Neutrophil (primary cell): ENCODE data around the gene FGD2.

Experiments
- H3K27ac ChIP-seq: fragments of 200-600 bp; sonication (generic); 2 replicates; pipeline ENCODE4 v1.5.1; 2016; ENCODE audit warnings: mild to moderate bottlenecking, moderate library complexity
- H3K27me3 ChIP-seq: fragments of 200-600 bp; sonication (generic); 2 replicates; pipeline ENCODE4 v1.6.0; 2016; ENCODE audit warnings: mild to moderate bottlenecking
- H3K36me3 ChIP-seq: fragments of 200-600 bp; sonication (generic); 2 replicates; pipeline ENCODE4 v1.5.1; 2017
- H3K4me1 ChIP-seq, 2 experiments: fragments of 200-600 bp in 1 of 2; sonication (generic) in 1 of 2; 1 replicate in 1 of 2; 2 replicates in 1 of 2; pipeline versions ENCODE4 v1.5.1 to v1.6.1; 2013 to 2016; ENCODE audit warnings: low read depth in 1 of 2, low read length in 1 of 2, mild to moderate bottlenecking in 1 of 2, moderate library complexity in 1 of 2; ENCODE audit not compliant: control insufficient read depth in 1 of 2, insufficient read depth in 1 of 2
- H3K4me3 ChIP-seq, 2 experiments: fragments of 200-600 bp in 1 of 2; sonication (generic) in 1 of 2; 1 replicate in 1 of 2; 2 replicates in 1 of 2; pipeline ENCODE4 v1.5.1; 2013 to 2016; ENCODE audit warnings: low read depth in 1 of 2, low read length in 1 of 2, mild to moderate bottlenecking in 1 of 2, moderate library complexity in 1 of 2
- H3K9me3 ChIP-seq: fragments of 200-600 bp; sonication (generic); 2 replicates; pipeline ENCODE4 v1.5.1; 2016
- TF ChIP-seq, protein P1 (sequence below): fragments of 200-600 bp; sonication (generic); IDR thresholded peaks from 2 replicates; pipeline ENCODE4 v1.5.1; 2016; ENCODE audit warnings: antibody characterized with exemption

FGD2 gene

DNA sequence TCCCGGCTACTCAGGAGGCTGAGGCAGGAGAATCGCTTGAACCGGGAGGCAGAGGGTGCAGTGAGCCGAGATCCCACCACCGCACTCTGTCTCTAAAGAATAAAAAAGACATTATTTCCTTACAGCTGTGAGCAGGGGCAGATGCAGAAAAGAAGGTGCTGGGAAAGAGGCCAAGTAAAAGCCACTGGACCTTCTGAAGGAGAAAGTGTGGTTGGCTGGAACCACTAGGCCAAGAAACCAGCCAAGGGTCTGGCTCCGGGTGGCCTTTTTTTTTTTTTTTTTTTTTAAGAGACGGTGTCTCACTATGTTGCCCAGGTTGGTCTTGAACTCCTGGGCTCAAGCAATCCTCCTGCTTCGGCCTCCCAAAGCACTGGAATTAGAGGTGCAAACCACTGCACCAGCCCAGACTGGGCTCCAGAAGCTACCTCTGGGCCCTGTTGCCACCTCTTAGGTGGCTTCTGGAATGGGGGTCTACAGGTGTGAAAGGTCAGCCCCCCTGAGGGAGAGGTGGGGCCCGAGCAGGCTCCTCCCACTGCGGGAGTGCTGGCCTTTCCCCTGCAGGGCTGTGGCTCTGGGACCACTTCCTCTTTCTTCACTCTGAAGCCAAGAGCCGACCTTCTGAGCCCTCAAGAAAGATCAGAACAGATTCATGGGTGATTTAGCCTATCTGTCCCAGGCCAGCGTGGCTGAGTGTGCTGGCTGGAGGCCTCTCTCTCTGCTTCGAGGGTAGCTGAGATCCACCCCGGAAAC, at the start of gene FGD2:
TSS of gene FGD2 (plus strand) at position 595 of the 750 bp plus-strand sequence. CDS start 163 bp downstream, outside the sequence.
- no peak within 1 kb of the TSS for H3K4me3 ChIP-seq
- H3K27ac ChIP-seq = no peak within 1 kb of the TSS
- H3K36me3 ChIP-seq = no peaks in the 10 kb centered on the region
- peaks cover 6 to 14% of the 10 kb centered on the region in 2 experiments for H3K4me1 ChIP-seq
- no peaks in the 10 kb centered on the region for H3K27me3 ChIP-seq
- H3K9me3 ChIP-seq = no peaks in the 10 kb centered on the region
- TF ChIP-seq, protein P1, sequence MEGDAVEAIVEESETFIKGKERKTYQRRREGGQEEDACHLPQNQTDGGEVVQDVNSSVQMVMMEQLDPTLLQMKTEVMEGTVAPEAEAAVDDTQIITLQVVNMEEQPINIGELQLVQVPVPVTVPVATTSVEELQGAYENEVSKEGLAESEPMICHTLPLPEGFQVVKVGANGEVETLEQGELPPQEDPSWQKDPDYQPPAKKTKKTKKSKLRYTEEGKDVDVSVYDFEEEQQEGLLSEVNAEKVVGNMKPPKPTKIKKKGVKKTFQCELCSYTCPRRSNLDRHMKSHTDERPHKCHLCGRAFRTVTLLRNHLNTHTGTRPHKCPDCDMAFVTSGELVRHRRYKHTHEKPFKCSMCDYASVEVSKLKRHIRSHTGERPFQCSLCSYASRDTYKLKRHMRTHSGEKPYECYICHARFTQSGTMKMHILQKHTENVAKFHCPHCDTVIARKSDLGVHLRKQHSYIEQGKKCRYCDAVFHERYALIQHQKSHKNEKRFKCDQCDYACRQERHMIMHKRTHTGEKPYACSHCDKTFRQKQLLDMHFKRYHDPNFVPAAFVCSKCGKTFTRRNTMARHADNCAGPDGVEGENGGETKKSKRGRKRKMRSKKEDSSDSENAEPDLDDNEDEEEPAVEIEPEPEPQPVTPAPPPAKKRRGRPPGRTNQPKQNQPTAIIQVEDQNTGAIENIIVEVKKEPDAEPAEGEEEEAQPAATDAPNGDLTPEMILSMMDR = no peak

GRCh38 chr6:36955671-36956445, 49.6 kb upstream of the FGD2 start:
- Histone ChIP-seq H3K4me3 (no peak overlapping the region), H3K36me3 (no peaks in the 10 kb centered on the region), H3K27me3 (peaks cover 97% of the 10 kb centered on the region), H3K9me3 (no peaks in the 10 kb centered on the region), H3K4me1 (no peaks in the 10 kb centered on the region), H3K27ac (no peak overlapping the region)
- TF ChIP-seq, protein P1 = no peak

DNA sequence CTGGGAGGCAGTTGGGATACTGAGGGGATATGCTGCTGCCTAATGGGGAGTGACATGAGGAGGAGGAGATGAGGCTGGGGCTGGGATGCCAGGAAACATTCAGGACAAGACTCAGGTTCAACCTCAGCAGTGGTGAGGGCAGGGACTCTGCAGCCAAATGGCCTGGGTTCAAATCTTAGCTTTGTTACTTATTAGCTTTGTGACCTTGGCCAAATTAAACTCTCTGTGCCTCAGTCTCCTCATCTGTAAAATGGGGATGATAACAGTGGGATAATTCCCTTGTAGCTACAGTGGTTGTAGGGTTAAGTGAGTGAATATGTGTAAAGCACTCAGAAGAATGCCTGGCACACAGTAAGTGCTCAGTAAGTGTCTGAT, 49.0 kb upstream of the FGD2 start:
- no peak overlapping the region for H3K4me3 ChIP-seq
- H3K27me3 ChIP-seq = peaks cover 97% of the 10 kb centered on the region
- no peaks in the 10 kb centered on the region for H3K4me1 ChIP-seq
- no peaks in the 10 kb centered on the region for H3K9me3 ChIP-seq
- H3K27ac ChIP-seq = no peak overlapping the region
- H3K36me3 ChIP-seq = no peaks in the 10 kb centered on the region
- TF ChIP-seq, protein P1 = no peak

- peaks cover 92% of the 10 kb centered on the region for H3K27me3 ChIP-seq
- H3K36me3 ChIP-seq = no peaks in the 10 kb centered on the region
- TF ChIP-seq, protein P1 = no peak
- no peak overlapping the region for H3K27ac ChIP-seq
- no peak overlapping the region for H3K4me3 ChIP-seq
- H3K4me1 ChIP-seq = peaks cover 3 to 6% of the 10 kb centered on the region in 2 experiments
- H3K9me3 ChIP-seq = no peaks in the 10 kb centered on the region
These were observed 47.6 kb upstream of the FGD2 start for GRCh38 chr6:36957773-36958271.

GRCh38 chr6:36958775-36959554, 46.5 kb upstream of the FGD2 start:
- Histone ChIP-seq H3K4me1 (peaks cover 14 to 17% of the 10 kb centered on the region in 2 experiments), H3K9me3 (no peaks in the 10 kb centered on the region), H3K4me3 (no peak overlapping the region), H3K27me3 (peaks cover 80% of the 10 kb centered on the region), H3K36me3 (no peaks in the 10 kb centered on the region), H3K27ac (no peak overlapping the region)
- TF ChIP-seq, protein P1 = no peak
